HL-60 (cell line): ENCODE measurements around the gene LRRC38.

Experiments
- DNase-seq, 2 experiments: peaks; one replicate each; pipeline ENCODE4 v3.0.0-alpha.2; 2010 to 2020; ENCODE audit warnings: low read depth in 1 of 2, low spot score in 1 of 2
- H3K27ac ChIP-seq: fragments of 250-450 bp; sonication (Bioruptor Pico); replicated peaks from 2 replicates; pipeline ENCODE4 v1.5.1; 2020; ENCODE audit warnings: mild to moderate bottlenecking, moderate library complexity
- H3K27me3 ChIP-seq: fragments of 250-450 bp; sonication (Bioruptor Pico); 2 replicates; pipeline ENCODE4 v1.5.1; 2021; ENCODE audit warnings: mild to moderate bottlenecking, moderate library complexity; ENCODE audit not compliant: insufficient read depth, poor library complexity, severe bottlenecking
- H3K4me3 ChIP-seq: replicated peaks from 2 replicates; pipeline ENCODE4 v1.5.1; 2011; ENCODE audit warnings: mild to moderate bottlenecking, control low read depth, low read length; ENCODE audit not compliant: insufficient read depth
- CTCF ChIP-seq: IDR thresholded peaks from one replicate; pipeline ENCODE4 v1.5.1; 2011; ENCODE audit warnings: low read length, control low read depth, inconsistent platforms; ENCODE audit not compliant: insufficient read depth
- GABPA ChIP-seq: IDR thresholded peaks from 2 replicates; pipeline ENCODE4 v1.6.1; 2012; ENCODE audit warnings: low read depth
- POLR2AphosphoS5 ChIP-seq: IDR thresholded peaks from 2 replicates; pipeline ENCODE4 v1.6.1; 2012; ENCODE audit warnings: low read depth
- REST ChIP-seq: IDR thresholded peaks from 2 replicates; pipeline ENCODE4 v1.6.1; 2012; ENCODE audit warnings: low read depth; ENCODE audit not compliant: insufficient replicate concordance
- SPI1 ChIP-seq: IDR thresholded peaks from 2 replicates; pipeline ENCODE4 v1.6.1; 2012; ENCODE audit warnings: low read depth, mild to moderate bottlenecking, borderline replicate concordance

LRRC38 gene

GRCh38 chr1:13505020-13505419, 8.8 kb downstream of the LRRC38 start:
- no peak for DNase-seq
- Histone ChIP-seq H3K27me3 (no peaks in the 10 kb centered on the region), H3K27ac (no peak overlapping the region), H3K4me3 (no peak overlapping the region)
- TF ChIP-seq REST (no peak), POLR2AphosphoS5 (no peak), SPI1 (no peak), CTCF (no peak), GABPA (no peak)

DNA sequence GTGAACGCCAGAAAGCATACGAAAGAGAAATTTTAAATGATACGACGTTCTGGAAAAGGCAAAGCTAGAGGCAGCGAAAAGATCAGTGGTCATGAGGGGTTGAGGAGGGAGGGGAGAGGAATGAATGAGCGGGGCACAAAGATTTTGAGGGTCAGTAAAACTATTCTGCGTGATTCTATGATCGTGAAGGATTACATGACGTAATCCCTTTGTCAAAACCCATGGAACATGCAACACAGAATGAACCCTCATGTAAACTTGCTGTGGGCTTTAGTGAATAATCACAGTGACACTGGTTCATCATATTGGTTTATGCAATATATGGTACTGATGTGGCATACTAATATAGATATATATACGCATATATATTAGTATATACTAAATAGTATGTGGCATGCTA, 13.0 kb downstream of the LRRC38 start:
- no peak overlapping the region for H3K27ac ChIP-seq
- no peak for DNase-seq
- no peak overlapping the region for H3K4me3 ChIP-seq
- TF ChIP-seq POLR2AphosphoS5 (no peak), CTCF (no peak), SPI1 (no peak), REST (no peak), GABPA (no peak)
- H3K27me3 ChIP-seq, result no peaks in the 10 kb centered on the region

GRCh38 chr1:13499422-13499821, 14.4 kb downstream of the LRRC38 start:
- TF ChIP-seq POLR2AphosphoS5 (no peak), CTCF (no peak), REST (no peak), GABPA (no peak), SPI1 (no peak)
- no peaks in the 10 kb centered on the region for H3K27me3 ChIP-seq
- H3K27ac ChIP-seq, result no peak overlapping the region
- DNase-seq, result no peak
- no peak overlapping the region for H3K4me3 ChIP-seq
